Measurements from ENCODE around the gene TRAK2.
"Not testable (repeated sequence)": the region's sequence is repeated elsewhere in the genome, so short reads cannot be mapped to it uniquely, and the experiment has no call there.

TRAK2 gene

DNA sequence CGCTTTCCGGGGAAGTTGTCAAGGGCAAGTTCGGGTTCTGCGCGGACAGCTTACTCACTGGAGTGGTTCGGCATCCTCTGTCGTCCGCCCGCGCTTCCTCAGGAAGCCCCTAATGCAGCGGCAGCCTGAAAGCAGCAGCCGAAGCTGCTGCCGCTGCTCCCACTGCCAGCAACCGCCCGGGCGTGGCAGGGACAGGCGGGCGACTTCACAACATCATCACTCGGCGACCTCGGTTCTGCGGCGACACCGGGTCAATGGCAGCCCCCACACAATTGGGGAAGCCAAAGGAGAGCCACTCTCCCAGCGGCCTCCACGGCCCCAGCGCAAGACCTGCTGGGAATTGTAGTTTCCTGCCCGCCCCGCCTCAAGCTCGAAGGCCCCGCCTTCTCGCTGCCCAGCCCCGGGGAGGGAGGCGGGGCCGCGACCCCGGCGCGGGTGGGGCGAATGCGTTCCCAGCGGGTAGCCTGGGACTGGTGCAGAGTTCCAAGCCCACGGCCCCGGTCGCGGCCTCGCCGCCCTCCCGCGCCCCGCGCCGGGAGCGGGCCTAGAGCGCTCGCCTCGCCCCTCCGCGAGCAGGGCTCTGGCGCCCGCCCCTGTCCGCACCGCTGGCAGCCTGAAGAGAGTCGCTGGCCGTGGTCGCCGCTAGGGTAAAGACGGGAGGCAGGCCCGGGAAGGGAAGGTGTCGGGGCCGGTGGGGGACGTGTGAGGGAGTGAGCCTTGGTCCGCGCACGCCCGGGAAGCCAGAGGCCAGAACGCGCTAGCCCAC, at the start of gene TRAK2, which contains the start of gene STRADB:
TSS of gene TRAK2 (minus strand) at position 167 of the 766 bp plus-strand sequence. CDS start 30,951 bp downstream, outside the sequence.
TSS of gene STRADB (plus strand) at position 449 of the 766 bp plus-strand sequence. CDS start 3,101 bp downstream, outside the sequence.
- Mint-ChIP-seq H3K27me3 (no peaks in the 10 kb centered on the region), H3K27ac (peak within 1 kb of the TSS; percentile 89), H3K4me1 (ENCODE audit: low read depth) (peaks cover 46% of the 10 kb centered on the region), H3K36me3 (ENCODE audit: low read depth) (peaks cover 15% of the 10 kb centered on the region), H3K4me3 (peak within 1 kb of the TSS; percentile 94), H3K9me3 (no peaks in the 10 kb centered on the region)

DNA sequence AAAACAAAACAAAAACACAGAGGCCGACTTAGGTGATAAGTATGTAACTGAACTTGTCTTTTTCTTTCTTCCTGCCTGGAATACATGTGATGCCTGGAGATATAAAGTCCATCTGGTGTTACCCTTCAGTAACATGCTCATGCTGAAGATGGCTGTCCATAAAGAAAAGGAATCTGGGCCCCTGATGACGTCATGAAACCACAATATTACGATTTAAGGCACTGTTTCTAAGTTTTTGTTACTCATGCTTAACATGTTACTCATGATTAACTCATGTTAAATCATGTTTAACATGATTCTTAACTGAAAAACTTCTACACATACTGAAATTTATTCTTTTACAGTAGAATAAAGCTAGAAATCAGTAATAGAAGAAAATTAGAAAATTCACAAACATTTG, 49.3 kb upstream of the TRAK2 start:
- Mint-ChIP-seq H3K4me3 (no peak overlapping the region), H3K27me3 (no peaks in the 10 kb centered on the region), H3K4me1 (ENCODE audit: low read depth) (no peaks in the 10 kb centered on the region), H3K9me3 (peaks cover 15% of the 10 kb centered on the region), H3K36me3 (ENCODE audit: low read depth) (peaks cover 12% of the 10 kb centered on the region), H3K27ac (no peak overlapping the region)

DNA sequence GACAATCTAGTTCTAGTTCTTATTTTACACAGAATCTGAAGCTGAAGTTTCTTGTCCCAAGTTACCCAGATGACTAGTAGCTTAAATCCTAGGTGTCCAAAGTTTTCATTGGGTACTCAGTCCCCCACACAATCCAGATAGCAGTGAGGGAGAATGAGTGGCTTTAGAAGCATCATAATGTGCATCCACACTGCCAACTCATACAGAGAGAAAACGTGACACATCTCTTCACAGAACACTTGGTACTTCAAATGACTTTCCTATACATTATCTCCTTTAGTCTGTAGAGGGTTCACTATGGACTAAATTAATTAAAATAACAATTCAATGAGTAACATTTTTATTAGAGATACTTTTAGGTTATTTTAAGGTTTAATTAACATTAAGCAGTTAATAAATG, 45.5 kb upstream of the TRAK2 start:
- Mint-ChIP-seq H3K36me3 (ENCODE audit: low read depth) (peaks cover 4% of the 10 kb centered on the region), H3K4me1 (ENCODE audit: low read depth) (no peaks in the 10 kb centered on the region), H3K27ac (no peak overlapping the region), H3K4me3 (no peak overlapping the region), H3K27me3 (no peaks in the 10 kb centered on the region), H3K9me3 (peaks cover under 1% of the 10 kb centered on the region)

- Mint-ChIP-seq H3K4me3 (no peak overlapping the region), H3K27ac (no peak overlapping the region), H3K4me1 (ENCODE audit: low read depth) (no peaks in the 10 kb centered on the region), H3K9me3 (no peaks in the 10 kb centered on the region), H3K36me3 (ENCODE audit: low read depth) (no peaks in the 10 kb centered on the region), H3K27me3 (no peaks in the 10 kb centered on the region)
Observed at GRCh38 chr2:201490291-201490690, 39.0 kb upstream of the TRAK2 start.

DNA sequence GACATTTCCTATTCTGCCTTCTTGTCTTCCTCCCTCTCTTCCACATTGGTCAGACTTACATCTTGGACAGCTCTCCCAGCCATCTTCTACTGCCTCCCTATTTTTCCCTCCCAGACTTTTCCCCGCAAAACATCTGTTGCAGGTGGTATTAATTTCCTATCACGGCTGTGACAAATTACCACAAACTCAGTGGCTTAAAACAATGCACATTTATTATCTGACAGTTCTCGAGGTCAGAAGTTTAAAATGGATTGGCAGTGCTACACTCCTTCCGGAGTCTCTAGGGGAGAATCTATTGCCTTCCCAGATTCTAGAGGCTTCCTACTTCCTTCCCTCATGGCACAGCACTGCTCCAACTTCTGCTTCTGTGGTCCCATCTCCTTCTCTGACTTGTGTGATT, 33.5 kb upstream of the TRAK2 start:
- no peak overlapping the region for H3K27ac Mint-ChIP-seq
- H3K9me3 Mint-ChIP-seq = no peaks in the 10 kb centered on the region
- no peak overlapping the region for H3K4me3 Mint-ChIP-seq
- no peaks in the 10 kb centered on the region for H3K27me3 Mint-ChIP-seq
- H3K36me3 Mint-ChIP-seq (ENCODE audit: low read depth) = peaks cover 5% of the 10 kb centered on the region
- H3K4me1 Mint-ChIP-seq (ENCODE audit: low read depth) = no peaks in the 10 kb centered on the region

DNA sequence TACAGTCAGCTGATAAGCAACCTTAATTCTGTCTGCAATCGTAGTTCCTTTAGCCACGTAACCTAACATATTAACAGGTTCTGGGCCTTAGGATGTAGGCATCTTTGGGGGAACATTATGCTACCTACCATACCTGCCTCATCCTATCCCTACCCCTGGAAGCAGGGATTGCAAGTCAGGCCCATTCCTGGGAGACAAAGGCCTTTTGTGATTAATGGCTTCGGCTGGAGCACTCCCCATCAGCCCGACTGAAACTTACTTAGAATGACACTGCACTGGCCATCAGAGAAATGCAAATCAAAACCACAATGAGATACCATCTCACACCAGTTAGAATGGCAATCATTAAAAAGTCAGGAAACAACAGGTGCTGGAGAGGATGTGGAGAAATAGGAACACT, 32.5 kb upstream of the TRAK2 start:
- not testable (repeated sequence) for H3K27ac Mint-ChIP-seq, H3K27me3 Mint-ChIP-seq

DNA sequence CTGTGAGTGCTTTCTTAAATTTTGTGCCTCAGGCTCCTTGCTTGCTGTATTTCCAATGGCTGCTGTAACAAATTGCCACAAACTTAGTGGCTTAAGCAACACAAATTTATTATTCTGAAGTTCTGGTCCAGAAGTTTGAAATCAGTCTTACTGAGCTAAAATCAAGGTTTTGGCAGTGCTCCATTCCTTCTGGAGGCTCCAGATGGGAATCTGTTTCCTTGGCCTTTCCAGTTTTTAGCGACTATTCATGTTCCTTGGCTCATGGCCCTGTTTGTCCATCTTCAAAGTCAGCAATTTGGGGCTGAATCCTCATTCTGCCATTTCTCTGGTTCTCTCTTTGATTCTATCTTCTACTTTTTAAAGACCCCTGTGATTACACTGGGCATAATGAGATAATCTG, 32.1 kb upstream of the TRAK2 start:
- Mint-ChIP-seq H3K4me1 (ENCODE audit: low read depth) (no peaks in the 10 kb centered on the region), H3K9me3 (no peaks in the 10 kb centered on the region), H3K4me3 (no peak overlapping the region), H3K27me3 (no peaks in the 10 kb centered on the region), H3K36me3 (ENCODE audit: low read depth) (peaks cover 5% of the 10 kb centered on the region), H3K27ac (no peak overlapping the region)

More for the DNA sequence above, 32.5 kb upstream of the TRAK2 start:
- H3K9me3 Mint-ChIP-seq; H3K36me3 Mint-ChIP-seq (ENCODE audit: low read depth); H3K4me1 Mint-ChIP-seq (ENCODE audit: low read depth); H3K4me3 Mint-ChIP-seq: not testable (repeated sequence)

DNA sequence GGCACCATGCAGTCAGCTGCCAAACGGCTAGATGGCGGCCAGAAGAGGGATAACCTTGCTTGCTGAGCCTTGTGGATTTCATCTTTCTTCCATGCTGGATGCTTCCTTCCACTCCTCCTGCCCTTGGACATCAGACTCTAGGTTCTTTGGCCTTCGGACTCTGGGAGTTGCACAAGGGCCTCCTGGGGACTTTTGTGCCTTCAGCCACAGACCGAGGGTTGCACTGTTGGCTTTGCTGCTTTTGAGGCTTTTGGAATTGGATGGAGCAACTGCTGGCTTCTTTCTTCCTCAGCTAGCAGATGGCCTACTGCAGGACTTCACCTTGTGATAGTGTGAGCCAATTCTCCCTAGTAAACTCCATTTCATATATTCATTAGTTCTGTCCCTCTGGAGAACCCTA, 31.3 kb upstream of the TRAK2 start:
- no peaks in the 10 kb centered on the region for H3K9me3 Mint-ChIP-seq
- H3K27ac Mint-ChIP-seq = no peak overlapping the region
- peaks cover 6% of the 10 kb centered on the region for H3K36me3 Mint-ChIP-seq (ENCODE audit: low read depth)
- H3K27me3 Mint-ChIP-seq = no peaks in the 10 kb centered on the region
- no peak overlapping the region for H3K4me3 Mint-ChIP-seq
- no peaks in the 10 kb centered on the region for H3K4me1 Mint-ChIP-seq (ENCODE audit: low read depth)

GRCh38 chr2:201472411-201472810, 21.2 kb upstream of the TRAK2 start:
- no peak overlapping the region for H3K27ac Mint-ChIP-seq

GRCh38 chr2:201471732-201472393, 20.6 kb upstream of the TRAK2 start:
- no peaks in the 10 kb centered on the region for H3K4me1 Mint-ChIP-seq (ENCODE audit: low read depth)
- no peaks in the 10 kb centered on the region for H3K9me3 Mint-ChIP-seq
- no peak overlapping the region for H3K27ac Mint-ChIP-seq
- H3K36me3 Mint-ChIP-seq (ENCODE audit: low read depth) = peaks cover 51% of the 10 kb centered on the region
- H3K27me3 Mint-ChIP-seq = no peaks in the 10 kb centered on the region
- no peak overlapping the region for H3K4me3 Mint-ChIP-seq

More at GRCh38 chr2:201472411-201472810, 21.2 kb upstream of the TRAK2 start:
- H3K4me3 Mint-ChIP-seq = no peak overlapping the region
- H3K36me3 Mint-ChIP-seq (ENCODE audit: low read depth) = peaks cover 53% of the 10 kb centered on the region
- H3K27me3 Mint-ChIP-seq = no peaks in the 10 kb centered on the region
- H3K9me3 Mint-ChIP-seq = no peaks in the 10 kb centered on the region
- H3K4me1 Mint-ChIP-seq (ENCODE audit: low read depth) = no peaks in the 10 kb centered on the region

DNA sequence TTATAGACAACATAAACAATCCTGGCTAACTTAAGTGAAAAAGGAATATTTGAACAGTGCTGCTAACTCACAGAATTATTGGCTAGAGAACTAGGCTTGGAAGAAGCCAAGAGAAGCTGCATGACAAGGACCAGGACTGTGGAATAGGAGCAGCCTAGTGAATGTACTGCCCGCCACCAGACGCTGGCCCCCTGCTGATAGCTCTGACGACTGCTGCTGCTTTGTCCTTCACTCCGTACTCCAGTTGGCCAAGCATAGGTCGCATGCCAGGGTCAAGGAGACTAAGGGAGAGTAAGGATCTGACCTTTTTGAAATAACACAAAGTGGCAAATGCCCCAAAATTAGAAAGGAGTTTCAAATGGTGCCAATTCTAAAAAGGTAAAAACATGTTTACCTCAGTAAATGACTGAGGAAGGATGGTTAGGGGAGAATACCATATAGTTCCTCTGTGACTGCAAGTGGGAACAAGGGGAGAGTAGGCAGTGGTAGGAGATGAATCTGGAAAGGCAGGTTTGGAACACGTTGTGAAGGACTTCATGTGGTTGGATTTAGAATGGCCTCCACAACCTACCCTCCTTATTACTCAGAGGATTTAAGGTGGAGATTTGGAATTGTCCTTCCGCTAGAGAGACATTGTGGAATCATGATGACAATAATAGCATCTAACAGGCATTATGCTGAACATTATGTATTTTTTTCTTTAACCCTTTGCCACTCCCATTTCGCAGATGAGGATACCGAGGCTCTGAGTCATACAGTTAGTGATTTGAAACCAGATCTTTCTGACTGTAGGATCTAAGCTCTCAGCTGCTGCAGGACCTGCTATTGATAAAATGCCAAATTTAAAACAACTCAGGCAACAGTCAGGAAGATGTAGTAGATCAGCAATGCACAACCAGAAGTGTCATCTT, 19.8 kb upstream of the TRAK2 start:
- Mint-ChIP-seq H3K27ac (no peak overlapping the region), H3K4me1 (ENCODE audit: low read depth) (no peaks in the 10 kb centered on the region), H3K36me3 (ENCODE audit: low read depth) (peaks cover 50% of the 10 kb centered on the region), H3K9me3 (no peaks in the 10 kb centered on the region), H3K4me3 (no peak overlapping the region), H3K27me3 (no peaks in the 10 kb centered on the region)

DNA sequence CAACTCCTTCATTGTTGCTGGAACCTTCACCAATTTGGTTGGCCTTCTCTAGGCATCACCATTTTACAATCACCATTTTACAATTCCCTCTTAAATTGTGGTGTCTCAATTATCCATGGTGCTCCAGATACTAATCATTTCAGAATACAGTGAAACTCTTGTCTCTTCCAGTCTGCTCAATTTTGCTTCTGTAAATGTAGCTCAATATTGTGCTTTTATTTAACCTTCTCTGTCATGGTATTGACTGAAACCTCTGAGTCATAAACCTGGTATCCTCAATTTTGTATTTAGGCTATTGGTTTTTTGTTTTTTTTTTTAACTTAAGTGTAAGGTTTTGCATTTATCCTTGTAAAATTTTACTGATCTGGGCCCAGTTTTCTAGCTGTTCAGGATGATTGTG, 16.4 kb upstream of the TRAK2 start:
- no peak overlapping the region for H3K27ac Mint-ChIP-seq
- H3K36me3 Mint-ChIP-seq (ENCODE audit: low read depth) = peaks cover 29% of the 10 kb centered on the region
- H3K4me1 Mint-ChIP-seq (ENCODE audit: low read depth) = no peaks in the 10 kb centered on the region
- H3K27me3 Mint-ChIP-seq = no peaks in the 10 kb centered on the region
- no peak overlapping the region for H3K4me3 Mint-ChIP-seq
- H3K9me3 Mint-ChIP-seq = no peaks in the 10 kb centered on the region

- Mint-ChIP-seq H3K36me3 (ENCODE audit: low read depth) (peaks cover 43% of the 10 kb centered on the region), H3K4me3 (no peak overlapping the region), H3K27ac (no peak overlapping the region), H3K27me3 (no peaks in the 10 kb centered on the region), H3K9me3 (no peaks in the 10 kb centered on the region), H3K4me1 (ENCODE audit: low read depth) (no peaks in the 10 kb centered on the region)
Observed at GRCh38 chr2:201466050-201466675, 14.9 kb upstream of the TRAK2 start.

GRCh38 chr2:201465524-201465971, 14.3 kb upstream of the TRAK2 start:
- H3K4me3 Mint-ChIP-seq = no peak overlapping the region
- no peaks in the 10 kb centered on the region for H3K4me1 Mint-ChIP-seq (ENCODE audit: low read depth)
- peaks cover 43% of the 10 kb centered on the region for H3K36me3 Mint-ChIP-seq (ENCODE audit: low read depth)
- no peaks in the 10 kb centered on the region for H3K9me3 Mint-ChIP-seq
- no peaks in the 10 kb centered on the region for H3K27me3 Mint-ChIP-seq
- no peak overlapping the region for H3K27ac Mint-ChIP-seq
